GM04503 (cell line): Measurements from ENCODE around the gene RAB17.

Experiments
- DNase-seq: peaks from one replicate; pipeline ENCODE4 v3.0.0-alpha.2; 2012; ENCODE audit warnings: low read depth

RAB17 gene

GRCh38 chr2:237558961-237559641, 31.4 kb downstream of the RAB17 start:
- peak; percentile 17 for DNase-seq

- no peak for DNase-seq
These were observed 32.9 kb downstream of the RAB17 start for GRCh38 chr2:237557633-237558015.

GRCh38 chr2:237556773-237557632, 33.5 kb downstream of the RAB17 start:
- no peak for DNase-seq

- DNase-seq: no peak
These were observed 35.0 kb downstream of the RAB17 start for GRCh38 chr2:237555560-237555959.

- DNase-seq: no peak
These were observed 36.6 kb downstream of the RAB17 start for GRCh38 chr2:237553948-237554347.

- no peak for DNase-seq
These were observed 37.6 kb downstream of the RAB17 start for GRCh38 chr2:237552908-237553307.

- no peak for DNase-seq
These were observed 39.4 kb downstream of the RAB17 start for GRCh38 chr2:237551071-237551574.

- no peak for DNase-seq
These were observed 40.7 kb downstream of the RAB17 start for GRCh38 chr2:237549643-237550415.

GRCh38 chr2:237549216-237549615, 41.3 kb downstream of the RAB17 start:
- no peak for DNase-seq

GRCh38 chr2:237547841-237548416, 42.6 kb downstream of the RAB17 start:
- DNase-seq: no peak

GRCh38 chr2:237546876-237547395, 43.6 kb downstream of the RAB17 start:
- DNase-seq: no peak

GRCh38 chr2:237546040-237546875, 44.3 kb downstream of the RAB17 start:
- DNase-seq: no peak

GRCh38 chr2:237542001-237542704, 48.4 kb downstream of the RAB17 start:
- DNase-seq: no peak

- no peak for DNase-seq
These were observed 49.3 kb downstream of the RAB17 start for GRCh38 chr2:237541243-237541642.

- DNase-seq: peak; percentile 16
These were observed 49.7 kb downstream of the RAB17 start for GRCh38 chr2:237540823-237541222.

- no peak for DNase-seq
These were observed 50.2 kb downstream of the RAB17 start for GRCh38 chr2:237540223-237540775.

- no peak for DNase-seq
These were observed 50.9 kb downstream of the RAB17 start for GRCh38 chr2:237539681-237540080.

GRCh38 chr2:237538901-237539300, 51.6 kb downstream of the RAB17 start:
- no peak for DNase-seq

GRCh38 chr2:237538001-237538720, 52.4 kb downstream of the RAB17 start:
- DNase-seq: no peak
